NCI-H1105 (cell line): Measurements from ENCODE around the gene S100PBP.

ENCODE experiments used
- DNase-seq: peaks from one replicate; lab custom pipeline; 2025; lab: John Stamatoyannopoulos, UW

The S100PBP gene

GRCh38 chr1:32817159-32817814 lies at the start of gene S100PBP, which contains the start of gene YARS1:
TSS of gene S100PBP (plus strand) at chr1:32817653. CDS start at chr1:32826100, 8,447 bp downstream.
TSS of gene YARS1 (minus strand) at chr1:32817358. CDS start at chr1:32817244, 114 bp downstream.
- peak; percentile 98 for DNase-seq

- no peak for DNase-seq
These were observed 49.2 kb upstream of the S100PBP start for GRCh38 chr1:32768110-32768850.

- no peak for DNase-seq
These were observed 47.8 kb upstream of the S100PBP start for GRCh38 chr1:32769524-32770220.

GRCh38 chr1:32770221-32770731 lies 47.2 kb upstream of the S100PBP start:
- no peak for DNase-seq

GRCh38 chr1:32770741-32771548 lies 46.5 kb upstream of the S100PBP start:
- DNase-seq, result no peak

- no peak for DNase-seq
These were observed 45.7 kb upstream of the S100PBP start for GRCh38 chr1:32771561-32772280.

- DNase-seq, result no peak
These were observed 45.0 kb upstream of the S100PBP start for GRCh38 chr1:32772281-32773017.

- DNase-seq, result peak; percentile 73
These were observed 44.3 kb upstream of the S100PBP start for GRCh38 chr1:32773018-32773763.

- DNase-seq, result no peak
These were observed 43.5 kb upstream of the S100PBP start for GRCh38 chr1:32773764-32774463.

GRCh38 chr1:32774464-32774808 lies 43.0 kb upstream of the S100PBP start:
- no peak for DNase-seq

GRCh38 chr1:32774950-32775634 lies 42.4 kb upstream of the S100PBP start:
- no peak for DNase-seq

GRCh38 chr1:32775640-32776337 lies 41.7 kb upstream of the S100PBP start:
- DNase-seq, result no peak

GRCh38 chr1:32779242-32779641 lies 38.2 kb upstream of the S100PBP start:
- no peak for DNase-seq

GRCh38 chr1:32780005-32780404 lies 37.4 kb upstream of the S100PBP start:
- DNase-seq, result no peak

GRCh38 chr1:32780628-32781234 lies 36.7 kb upstream of the S100PBP start:
- DNase-seq, result no peak

GRCh38 chr1:32782086-32782485 lies 35.4 kb upstream of the S100PBP start:
- DNase-seq, result no peak

GRCh38 chr1:32783851-32784250 lies 33.6 kb upstream of the S100PBP start:
- no peak for DNase-seq
